ENCODE results near the gene GRK6.

DNA sequence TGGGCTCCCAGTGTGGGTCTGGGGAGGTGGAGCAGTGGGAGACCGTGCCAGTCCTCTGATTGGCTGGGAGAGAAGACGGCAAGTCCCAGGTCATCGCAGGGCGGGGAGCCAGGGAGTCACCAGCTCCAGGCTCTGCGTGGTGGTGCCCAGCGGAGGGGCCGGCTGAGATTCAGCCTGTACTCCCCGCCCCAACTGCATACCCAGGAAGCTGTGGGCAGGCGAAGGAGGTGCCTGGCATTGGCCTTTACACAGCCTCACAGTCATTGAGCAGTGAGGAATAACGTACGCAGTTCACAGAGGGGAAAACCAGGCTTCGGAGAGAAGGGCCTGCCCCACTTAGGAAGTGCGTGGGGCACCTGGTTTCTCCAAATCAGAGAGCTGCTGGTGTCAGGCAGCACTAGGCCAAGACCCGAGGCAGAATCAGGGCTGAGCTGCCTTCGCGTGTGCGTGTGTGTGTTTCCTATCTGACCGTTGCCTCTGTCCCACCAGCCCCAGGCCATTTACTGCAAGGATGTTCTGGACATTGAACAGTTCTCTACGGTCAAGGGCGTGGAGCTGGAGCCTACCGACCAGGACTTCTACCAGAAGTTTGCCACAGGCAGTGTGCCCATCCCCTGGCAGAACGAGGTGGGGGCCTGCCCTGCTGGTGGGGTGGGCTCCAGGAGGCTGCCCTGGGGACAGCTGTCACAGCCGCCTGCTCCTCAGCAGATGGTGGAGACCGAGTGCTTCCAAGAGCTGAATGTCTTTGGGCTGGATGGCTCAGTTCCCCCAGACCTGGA, 13.9 kb downstream of the GRK6 start:
- TF ChIP-seq, protein P1, sequence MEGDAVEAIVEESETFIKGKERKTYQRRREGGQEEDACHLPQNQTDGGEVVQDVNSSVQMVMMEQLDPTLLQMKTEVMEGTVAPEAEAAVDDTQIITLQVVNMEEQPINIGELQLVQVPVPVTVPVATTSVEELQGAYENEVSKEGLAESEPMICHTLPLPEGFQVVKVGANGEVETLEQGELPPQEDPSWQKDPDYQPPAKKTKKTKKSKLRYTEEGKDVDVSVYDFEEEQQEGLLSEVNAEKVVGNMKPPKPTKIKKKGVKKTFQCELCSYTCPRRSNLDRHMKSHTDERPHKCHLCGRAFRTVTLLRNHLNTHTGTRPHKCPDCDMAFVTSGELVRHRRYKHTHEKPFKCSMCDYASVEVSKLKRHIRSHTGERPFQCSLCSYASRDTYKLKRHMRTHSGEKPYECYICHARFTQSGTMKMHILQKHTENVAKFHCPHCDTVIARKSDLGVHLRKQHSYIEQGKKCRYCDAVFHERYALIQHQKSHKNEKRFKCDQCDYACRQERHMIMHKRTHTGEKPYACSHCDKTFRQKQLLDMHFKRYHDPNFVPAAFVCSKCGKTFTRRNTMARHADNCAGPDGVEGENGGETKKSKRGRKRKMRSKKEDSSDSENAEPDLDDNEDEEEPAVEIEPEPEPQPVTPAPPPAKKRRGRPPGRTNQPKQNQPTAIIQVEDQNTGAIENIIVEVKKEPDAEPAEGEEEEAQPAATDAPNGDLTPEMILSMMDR (IDR thresholded peaks at IDR 0.05): no peak
- TF ChIP-seq POLR2A (IDR thresholded peaks at IDR 0.05): no peak
